ENCODE data around the gene N4BP2. TPM values are rescaled to one million over a fixed set of nuclear protein-coding genes. Genes with fewer than 3 reads are reported as not detected.

The N4BP2 gene
- total RNA-seq, 1 experiment from 2014 or later: 31.7 TPM

- no peaks in the 10 kb centered on the region; the same call in 1 of the 2 replicates for H3K9me3 Mint-ChIP-seq
- peaks cover 73% of the 10 kb centered on the region for H3K4me1 Mint-ChIP-seq
- ChIA-PET POLR2A (no interaction called here), CTCF (interaction anchor here (0.6 to 1.2 kb wide), 4 partner anchors 25 to 134 kb away, joined by 3 to 5 read pairs (median 4); no protein-coding TSS in a partner anchor)
- no peak for DNase-seq (ENCODE audit: low spot score)
- H3K36me3 Mint-ChIP-seq: no peaks in the 10 kb centered on the region
- peak; percentile 16; the same call in 1 of the 2 replicates for ATAC-seq
- no peaks in the 10 kb centered on the region for H3K27me3 Mint-ChIP-seq (ENCODE audit: low read depth)
- H3K4me3 Mint-ChIP-seq: no peak overlapping the region
- peak overlapping the region; percentile 81 for H3K27ac Mint-ChIP-seq
- TF ChIP-seq PRDM15 (CRISPR knock-in tag; IDR thresholded peaks at IDR 0.05) (no peak), SMAD3 (CRISPR knock-in tag; IDR thresholded peaks at IDR 0.05; ENCODE audit: borderline replicate concordance) (no peak), RORB (CRISPR knock-in tag; IDR thresholded peaks at IDR 0.05) (no peak), ERG (CRISPR knock-in tag; IDR thresholded peaks at IDR 0.05) (no peak), ZNF532 (CRISPR knock-in tag; IDR thresholded peaks at IDR 0.05; ENCODE audit: borderline replicate concordance) (no peak), GABPB1 (CRISPR knock-in tag; IDR thresholded peaks at IDR 0.05) (no peak), MAX (CRISPR knock-in tag; IDR thresholded peaks at IDR 0.05) (no peak), MXD4 (CRISPR knock-in tag; IDR thresholded peaks at IDR 0.05; ENCODE audit: borderline replicate concordance) (no peak), ZNF281 (CRISPR knock-in tag; IDR thresholded peaks at IDR 0.05) (no peak), ZSCAN18 (CRISPR knock-in tag; IDR thresholded peaks at IDR 0.05) (no peak), ZNF263 (CRISPR knock-in tag; IDR thresholded peaks at IDR 0.05; ENCODE audit: low read depth) (no peak), GRHL2 (CRISPR knock-in tag; IDR thresholded peaks at IDR 0.05; ENCODE audit: insufficient replicate concordance, severe bottlenecking) (no peak), ZNF423 (CRISPR knock-in tag; IDR thresholded peaks at IDR 0.05) (no peak)
Measured at GRCh38 chr4:40190880-40191815, 134.5 kb downstream of the N4BP2 start.

Data from WTC11 (cell line).